NCI-H146 treated with DMSO at 0.1 percent for 48 hours (cell line): ENCODE results near the gene PAX5.

Experiments used
- DNase-seq: peaks from one replicate; lab custom pipeline; 2025; ENCODE audit not compliant: unreplicated experiment; lab: John Stamatoyannopoulos, UW

PAX5 gene

DNA sequence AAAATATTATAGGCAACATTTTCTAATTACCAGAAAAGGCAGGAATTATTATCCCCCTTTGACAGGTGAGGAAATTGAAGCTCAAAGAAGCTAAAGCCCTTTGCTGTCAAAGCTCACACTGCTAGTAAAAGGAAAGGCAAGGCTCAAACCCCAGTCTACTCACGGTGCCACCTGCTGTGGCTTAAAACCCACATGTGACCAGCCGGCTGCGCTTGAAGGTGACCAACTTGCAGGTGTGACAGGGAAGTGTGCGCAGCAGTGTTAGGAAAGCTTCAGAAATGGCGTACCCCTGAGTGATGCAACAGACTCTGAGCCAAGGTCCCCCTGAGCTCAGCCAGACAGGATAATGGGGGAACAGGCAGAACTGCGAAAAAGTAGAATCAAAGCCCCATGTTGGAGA lies 45.2 kb downstream of the PAX5 start:
- DNase-seq, result no peak

DNA sequence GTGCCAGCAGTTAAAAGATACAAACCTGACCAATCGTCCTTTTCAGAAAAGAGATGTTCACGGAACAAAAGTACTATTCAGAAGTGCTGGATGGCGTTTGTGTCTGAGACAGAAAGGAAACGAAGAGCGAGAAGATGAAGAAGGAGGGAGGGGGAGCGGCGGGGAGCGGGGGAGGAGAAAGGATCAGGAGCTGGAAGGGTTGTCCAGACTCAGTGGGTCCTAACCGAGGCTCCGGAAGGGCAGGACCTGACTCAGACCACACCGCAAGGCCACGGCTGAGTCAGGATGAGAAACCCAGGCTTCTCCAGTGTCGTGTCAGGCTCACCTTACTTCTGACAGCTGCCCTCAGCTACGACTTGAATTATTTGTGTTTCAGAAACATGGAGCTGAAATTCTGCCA lies 46.2 kb downstream of the PAX5 start:
- no peak for DNase-seq

DNA sequence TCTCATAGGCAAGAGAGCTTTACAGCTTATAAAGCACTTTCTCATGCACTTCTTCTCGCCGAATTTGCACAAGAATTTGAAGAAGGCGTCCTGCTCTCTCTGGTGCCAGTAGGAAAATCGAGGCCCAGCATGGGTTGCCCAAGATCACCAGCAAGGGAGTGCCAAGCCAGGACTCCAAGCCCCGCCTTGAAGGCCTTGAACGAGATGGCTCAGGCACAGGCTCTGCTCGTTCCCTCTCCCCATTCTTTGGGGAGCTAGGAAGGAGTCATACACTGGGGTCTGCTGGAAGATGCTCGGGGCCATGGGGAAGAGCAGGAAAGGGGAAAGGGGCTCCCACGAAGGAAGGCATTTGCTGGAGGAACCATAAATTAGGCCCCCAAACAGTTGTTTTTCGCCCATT lies 46.7 kb downstream of the PAX5 start:
- DNase-seq, result no peak

DNA sequence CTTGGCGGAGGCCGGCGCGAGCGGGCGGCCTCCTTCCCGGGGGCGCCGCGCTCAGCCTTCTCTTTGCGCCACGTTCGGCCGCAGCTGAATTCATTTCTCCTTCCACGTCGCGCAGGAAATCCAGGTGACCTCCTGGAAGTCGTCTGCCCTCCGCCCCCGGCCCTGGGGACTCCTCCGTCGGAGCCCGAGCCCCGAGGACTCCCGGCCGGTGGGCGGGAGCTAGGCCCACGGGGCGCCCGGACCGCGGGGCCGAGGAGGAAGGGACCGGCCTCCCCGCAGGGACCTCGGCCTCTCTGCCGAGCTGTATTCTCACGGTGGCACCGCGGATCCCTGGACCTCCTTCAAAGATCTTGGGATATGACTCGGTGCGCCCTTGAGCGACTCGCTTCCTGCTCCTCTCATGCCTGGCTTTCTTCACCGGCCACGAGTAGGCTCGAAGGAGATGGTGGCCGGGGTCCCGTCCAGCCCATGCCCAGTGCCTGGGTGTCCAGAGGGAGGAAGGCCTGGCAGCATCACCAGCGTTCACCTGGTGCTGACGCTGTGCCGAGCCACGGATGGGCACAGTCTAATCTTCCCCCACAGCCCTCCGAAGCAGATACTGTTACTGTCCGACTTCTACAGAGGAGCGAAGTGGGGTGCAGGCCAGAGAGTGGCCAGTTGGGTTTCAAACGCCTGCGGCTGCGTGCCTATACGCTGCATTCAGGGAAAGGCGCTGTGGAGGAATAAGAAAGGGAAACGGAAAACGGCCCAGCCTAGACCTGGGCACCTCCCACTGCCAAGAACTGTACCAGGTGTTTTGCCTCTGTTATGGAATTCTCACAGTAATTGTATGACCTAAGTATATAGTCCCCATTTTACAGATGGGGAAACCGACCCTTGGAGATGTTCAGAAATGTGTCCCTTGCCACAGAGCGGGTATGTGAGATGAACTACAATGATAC lies 47.3 kb downstream of the PAX5 start:
- no peak for DNase-seq

DNA sequence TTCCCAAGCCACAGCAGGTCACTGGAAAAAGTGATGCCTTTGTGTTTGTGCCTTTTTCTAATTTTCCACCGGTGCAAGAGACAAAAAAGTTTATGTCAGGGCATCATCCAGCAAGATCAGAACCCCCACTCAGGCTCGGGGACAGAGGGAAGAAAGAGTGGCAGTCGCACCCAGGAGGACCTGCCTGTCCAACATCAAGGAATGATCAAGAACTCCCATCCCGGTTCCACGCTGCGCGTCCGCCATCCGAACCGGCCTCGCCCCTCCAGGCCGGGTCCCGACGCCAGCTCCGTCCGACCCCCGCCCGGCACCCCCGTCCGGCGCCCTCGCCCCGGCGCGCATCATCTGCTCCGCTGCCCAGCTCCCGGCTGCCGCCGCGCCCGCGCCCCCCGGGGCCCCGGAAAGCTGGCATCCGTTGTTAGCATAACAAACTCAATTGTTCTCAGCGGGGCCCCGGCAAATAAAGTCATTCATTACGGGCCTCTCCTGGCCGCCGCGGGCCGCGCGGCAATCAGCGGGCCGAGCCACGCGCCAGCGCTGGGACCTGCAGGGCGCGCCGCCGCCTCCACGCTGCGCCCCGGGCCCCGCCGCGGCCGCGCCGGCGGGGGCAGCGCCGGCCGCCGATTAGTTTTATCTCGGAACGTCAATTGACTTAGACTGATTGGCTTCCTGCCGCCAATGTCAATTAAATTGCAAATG lies 48.1 kb downstream of the PAX5 start:
- peak; percentile 61 for DNase-seq

DNA sequence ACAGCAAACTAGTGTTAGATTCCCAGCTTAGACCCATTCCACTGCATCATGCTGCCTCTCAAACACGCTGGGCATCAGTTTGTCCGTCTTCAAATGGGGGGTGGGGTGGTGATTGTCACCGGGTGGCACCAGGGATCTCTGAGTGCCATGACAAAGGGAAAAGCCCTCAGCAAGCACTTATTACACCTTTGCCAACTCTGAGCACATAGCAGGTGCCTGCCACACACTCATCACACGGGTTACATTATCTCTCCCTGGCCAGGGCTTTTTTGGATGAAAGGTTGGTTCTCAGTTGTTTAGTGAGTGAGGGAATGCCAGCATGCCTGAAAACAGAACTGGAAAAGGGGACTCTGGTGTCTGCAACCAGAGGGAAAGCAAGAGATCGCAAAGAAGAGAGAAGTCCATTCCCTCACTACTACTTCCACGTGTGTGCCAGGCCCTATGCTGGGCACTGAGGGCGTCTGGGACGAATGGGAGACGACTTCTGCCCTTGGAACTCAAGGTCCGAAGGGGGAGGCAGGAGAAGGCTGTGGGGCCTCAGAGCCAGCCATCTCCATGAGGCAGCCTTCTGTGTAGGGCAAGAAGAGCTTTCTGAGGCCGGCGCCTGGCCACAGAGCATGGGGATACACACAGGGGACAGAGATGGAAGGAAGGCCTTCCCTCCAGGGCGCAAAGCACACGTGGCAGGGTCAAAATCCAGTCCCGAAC lies 48.9 kb downstream of the PAX5 start:
- DNase-seq, result no peak

DNA sequence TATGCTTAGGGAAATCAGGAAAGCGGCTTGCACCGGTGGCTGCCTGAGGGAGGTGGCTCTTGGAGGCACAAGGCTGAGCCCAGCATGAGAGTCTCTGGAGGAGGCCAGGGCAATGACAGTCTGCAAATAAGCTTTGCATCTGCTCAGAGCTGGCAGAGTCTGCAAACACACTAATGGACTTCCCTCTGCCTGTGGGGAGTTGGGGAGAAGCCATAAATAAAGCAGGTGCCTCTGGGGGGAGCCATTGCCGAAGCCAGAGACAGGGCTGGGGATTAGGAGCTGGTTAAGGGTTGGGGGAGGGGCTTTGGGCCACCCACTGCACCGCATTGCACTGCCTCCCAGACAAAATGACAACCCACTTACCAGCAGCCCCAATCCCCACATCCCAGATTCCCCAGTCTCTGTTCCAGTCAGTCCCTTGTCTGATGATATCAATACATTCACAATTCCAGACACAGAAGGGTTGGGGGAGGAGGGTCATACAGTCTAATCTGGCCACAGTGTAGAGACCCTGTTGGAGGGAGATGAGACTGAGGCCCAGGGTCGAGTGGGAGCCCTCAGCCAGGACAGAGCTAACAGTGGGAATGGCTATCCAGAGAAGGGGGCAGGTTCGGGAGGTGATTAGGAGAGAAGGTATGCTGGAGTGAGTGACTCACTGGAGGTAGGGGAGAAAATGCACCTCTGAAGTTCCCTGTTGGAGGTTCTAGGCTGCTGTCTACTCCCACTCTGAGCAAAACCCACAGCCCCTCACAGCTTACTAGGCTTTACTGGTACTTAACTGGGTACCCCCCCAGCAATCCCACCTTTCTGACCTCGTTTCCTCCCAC lies 53.7 kb downstream of the PAX5 start:
- DNase-seq, result peak; percentile 96

DNA sequence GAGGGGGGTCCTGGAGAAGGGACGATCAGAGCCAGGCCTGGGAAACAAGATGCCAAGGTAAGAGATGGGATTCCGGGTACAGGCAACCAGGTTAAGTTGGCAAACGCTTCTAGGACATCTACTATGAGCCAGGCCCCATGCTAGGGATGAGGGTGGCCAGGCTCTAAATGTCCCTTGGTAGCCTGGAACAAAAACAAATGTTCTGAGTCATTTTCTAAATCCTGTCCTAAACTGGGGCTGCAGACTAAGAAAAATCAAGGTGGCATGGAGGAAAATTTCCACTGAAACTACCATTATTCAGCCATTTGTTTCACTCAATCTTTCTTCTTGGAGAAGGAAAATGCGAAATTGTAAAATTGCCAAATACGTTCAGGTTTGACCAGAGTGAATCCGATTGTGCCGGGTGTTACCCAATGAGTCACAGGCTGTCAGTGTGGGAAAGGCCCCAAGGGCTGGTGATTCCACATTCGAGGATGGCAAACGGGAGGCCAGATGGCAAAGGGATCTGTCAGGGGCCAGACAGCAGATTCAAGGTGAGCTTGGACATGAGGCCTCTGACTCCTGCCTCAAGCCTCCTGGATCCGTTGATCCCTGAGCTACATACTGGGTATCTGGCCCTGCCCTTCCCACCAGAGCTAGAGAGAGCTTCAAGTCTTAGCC lies 57.6 kb downstream of the PAX5 start:
- no peak for DNase-seq

DNA sequence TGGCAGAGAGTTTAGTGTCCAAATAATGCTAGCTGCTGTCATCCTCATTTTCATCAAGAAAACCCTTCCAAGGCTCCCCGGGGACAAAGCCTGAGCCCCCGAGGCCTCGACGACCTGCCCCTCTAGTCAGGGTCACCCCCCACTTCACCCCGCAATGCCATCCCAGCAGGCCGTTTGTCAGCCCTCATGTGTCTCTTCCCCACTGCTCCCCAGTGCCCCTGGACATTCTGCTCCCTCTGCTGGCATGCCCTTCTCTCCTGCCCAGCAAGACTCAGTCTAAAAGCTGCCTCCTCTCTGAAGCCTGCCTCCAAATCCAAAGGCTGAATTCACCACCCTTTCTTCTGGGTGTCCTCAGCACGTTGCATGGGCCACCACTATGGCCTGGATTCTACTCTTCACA lies 59.3 kb downstream of the PAX5 start:
- no peak for DNase-seq

DNA sequence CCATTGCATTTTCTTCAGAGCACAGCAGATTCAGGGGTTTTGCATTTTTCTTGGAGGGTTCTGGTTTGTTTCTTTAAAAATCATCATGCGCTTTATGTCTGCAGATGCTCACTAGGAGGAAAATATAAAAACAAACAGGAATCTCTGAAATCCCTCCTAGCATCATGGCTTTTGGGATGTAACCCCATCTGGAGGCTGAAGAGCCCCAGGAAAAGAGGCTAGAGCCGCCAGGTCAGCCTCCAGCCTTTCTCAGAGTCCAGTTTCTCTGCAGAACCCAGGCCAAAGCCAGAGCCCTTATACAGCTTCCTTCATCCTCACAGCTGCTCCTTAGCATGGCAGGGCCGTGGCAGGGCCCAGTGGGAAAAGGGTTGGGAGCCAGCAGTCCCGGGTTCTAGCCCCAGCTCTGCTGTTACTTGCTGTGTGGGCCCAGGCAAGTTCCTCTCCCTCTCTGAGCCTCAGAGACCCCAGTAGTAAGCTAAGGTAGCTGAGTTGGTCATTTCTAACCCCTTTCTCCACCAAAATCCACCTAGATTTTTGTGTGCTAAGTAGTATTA lies 62.1 kb downstream of the PAX5 start:
- no peak for DNase-seq

DNA sequence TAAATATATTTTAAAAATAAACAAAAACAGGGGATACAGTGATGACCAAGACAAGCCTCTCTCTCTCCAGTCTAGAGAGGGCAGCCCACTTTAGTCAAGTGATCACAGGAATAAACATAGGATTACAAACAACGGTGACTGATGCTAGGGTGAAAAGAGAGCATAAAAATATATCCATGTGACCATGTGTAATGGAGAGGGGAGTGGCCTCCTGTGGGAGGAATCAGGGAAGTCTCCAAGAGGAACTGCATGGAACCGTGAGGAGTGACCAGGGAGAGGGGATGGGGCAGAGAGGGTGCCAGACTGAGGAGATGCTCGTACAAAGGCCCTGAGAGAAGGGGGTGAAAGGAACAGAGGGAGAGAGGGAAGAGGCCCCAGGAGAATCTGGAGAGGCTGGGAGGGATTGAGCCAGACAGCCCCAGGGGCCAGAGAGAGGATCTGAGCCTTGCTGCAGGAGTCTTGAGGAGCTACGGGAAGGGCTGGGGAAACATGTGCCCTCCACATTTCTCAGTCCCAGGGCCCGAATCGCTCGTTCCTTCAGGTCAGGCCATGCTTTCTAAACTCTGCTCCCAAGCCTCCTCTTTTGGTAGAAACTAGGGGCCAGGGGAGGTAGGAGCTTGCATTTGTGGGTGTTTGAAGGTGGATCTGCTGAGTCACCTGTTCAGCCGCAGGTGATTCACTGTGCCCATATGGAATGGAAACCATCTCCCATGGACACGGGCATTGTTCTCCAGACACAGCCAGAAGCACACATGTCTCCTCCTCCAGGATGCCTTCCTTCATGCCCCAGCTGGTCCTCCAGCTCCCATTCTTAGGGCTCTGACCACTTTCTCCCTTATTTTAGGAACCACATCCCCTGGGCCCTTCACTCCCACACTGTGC lies 63.8 kb downstream of the PAX5 start:
- DNase-seq, result no peak

DNA sequence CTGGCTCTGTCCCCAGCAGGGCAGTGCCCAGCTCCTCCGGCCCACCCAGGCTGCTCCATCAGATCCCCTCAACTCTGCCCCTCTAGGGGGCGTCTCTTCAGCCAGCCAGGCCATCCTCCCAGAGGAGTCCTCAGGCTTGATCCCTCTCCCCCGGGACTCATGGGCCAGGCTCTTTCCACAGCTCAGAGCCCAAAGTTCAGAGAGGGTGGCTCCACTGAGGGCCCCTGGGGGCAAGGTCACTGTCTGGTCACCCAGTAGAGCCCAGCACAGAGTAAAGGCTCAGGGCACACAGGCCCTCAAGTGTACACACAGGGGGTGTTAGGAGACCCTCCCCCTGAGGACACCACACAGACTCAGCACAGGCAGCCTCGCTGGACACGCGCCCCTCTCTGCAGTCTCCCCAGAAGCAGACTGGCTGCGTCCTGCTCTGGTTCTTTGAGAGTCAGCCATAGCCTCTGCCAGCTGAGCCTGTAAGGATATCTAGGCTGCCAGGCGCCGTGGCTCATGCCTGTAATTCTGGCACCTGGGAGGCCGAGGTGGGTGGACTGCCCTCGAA lies 64.8 kb downstream of the PAX5 start:
- DNase-seq, result no peak

DNA sequence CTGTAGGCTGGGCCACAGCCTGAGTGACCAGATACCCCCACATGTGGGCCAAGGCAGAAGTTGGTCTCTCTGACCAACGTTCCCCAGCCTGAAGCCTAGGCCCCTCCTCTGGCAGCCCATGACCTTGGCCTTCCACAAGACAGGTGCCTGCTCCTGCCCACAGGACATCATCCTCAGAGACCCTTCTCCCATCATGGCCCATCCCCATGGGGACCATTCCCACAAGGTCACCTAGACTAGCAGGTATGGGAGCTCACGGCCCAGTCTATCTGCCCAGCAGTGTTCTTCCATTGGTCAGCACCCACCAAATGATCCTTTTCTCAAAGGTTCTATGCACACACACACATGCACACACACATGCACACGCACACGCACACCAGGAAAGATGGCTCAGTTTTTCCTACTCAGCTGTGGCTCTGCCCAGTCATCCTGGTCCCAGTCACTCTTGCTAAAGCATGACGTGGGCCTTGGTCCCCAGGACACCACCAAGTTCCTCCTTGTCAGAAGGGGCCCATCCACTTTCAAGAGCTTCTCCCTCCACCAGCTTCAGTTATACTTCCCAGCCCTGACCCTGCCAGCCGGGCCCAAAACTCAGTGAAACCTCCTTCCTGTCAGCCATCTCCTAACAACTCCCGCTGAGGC lies 65.4 kb downstream of the PAX5 start:
- no peak for DNase-seq

DNA sequence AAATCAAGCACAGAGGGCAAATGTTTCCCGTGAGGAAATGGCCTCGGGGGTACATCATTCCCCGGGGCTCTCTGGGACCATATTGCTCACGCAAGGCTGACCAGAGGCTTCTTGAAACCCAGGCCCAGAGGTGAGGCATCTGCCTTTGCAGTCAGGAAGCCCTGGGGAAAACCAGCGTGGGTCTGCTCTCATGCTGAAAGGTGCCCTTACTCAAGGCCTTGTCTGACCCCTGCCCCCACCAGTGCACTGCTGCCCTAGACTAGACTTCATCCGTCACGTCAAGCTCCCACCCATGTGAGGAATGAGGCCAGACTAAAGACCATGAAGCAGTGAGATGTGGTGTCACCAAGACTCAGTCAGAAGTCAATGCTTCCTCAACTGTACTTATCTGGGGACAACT lies 66.1 kb downstream of the PAX5 start:
- no peak for DNase-seq

DNA sequence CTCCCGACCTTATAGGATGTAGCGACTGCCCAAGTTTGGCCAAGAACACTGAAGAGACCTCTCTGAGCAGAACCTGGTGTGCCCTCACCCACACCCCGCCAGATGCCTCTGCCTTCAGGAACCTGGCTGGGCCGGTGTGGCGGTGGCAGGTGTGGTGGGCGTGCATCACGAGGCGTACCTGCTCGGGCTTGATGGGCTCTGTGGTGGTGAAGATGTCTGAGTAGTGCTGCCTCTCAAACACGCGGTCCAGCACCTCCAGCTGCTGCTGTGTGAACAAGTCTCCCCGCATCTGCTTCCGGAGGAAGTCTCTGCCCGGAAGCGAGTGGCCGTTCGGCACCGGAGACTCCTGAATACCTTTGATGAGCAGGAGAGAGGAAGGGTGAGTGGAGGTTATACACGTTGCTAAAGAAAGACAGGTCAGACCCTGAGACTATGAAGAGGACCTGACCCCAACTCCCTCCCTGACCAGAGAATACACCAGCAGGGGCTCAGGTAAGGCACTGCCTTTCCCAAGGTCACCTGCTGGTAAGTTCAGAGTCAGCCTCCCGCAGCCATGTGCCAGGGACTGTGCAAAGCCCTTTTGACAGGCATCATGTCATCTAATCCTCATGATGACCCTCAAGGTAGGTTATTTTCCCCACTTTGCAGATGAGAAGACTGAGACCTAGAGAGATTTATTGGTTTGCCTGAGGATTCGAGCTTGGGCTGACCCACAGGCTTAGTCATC lies 67.5 kb downstream of the PAX5 start:
- no peak for DNase-seq

DNA sequence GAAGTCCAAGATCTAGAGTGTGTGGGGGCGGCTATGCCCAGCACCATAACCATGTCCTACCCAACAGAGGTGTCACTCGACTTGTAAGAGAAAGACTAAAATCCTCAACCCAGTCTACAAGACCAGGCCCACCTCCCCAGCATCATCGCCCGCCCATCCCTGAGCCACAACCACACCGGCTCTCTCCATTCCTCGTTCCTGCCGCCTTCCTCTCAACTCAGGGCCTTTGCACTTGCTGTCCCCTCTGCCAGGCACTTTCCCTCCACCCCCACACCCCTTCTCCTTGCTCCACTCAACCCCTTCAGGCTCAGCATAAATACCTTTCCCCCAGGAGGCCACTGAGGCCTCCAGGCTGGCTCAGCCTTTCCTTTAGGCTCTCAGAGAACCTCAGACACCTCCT lies 69.3 kb downstream of the PAX5 start:
- DNase-seq, result no peak

DNA sequence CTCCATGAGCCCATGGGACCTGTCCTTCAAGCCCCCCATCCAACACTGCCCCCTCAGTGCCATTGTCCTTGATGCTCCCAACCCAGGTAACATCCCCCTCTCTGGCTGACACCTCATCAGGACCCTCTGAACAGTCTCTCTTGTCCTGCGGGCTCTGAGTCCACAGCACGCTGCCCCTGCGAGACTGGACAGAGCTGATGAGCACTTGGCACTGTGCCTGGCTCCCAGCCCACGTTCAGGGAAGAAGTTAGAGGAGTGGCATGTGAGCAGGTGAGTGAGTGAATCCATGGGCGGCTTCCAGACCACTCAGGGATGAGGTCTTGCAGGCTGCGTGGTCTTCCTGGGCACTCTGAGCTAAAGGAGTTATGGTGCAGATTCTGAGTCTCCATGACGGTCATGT lies 70.7 kb downstream of the PAX5 start:
- DNase-seq, result no peak

DNA sequence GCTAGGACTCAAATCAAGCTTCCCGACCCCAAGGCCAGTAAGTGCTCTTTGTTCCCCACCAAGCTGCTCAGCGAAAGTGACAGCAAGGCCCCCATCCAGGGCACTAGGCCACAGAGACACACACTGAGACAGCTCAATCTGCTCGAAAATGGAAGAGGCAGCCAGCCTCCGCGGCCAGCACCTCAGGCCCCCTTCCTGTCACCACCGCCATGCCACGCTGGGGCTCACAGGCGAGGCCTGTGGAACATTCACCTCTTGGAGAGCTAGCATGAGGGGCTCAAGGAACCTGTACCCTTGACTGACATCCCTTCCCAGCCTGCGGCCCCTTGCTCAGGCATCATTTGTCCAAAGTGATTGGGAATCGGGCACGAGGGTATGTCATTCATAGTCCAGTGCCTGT lies 71.4 kb downstream of the PAX5 start:
- no peak for DNase-seq
